SKM-1 (cell line): ENCODE data around the gene CMTM7.
A peak's percentile ranks its signal among the peaks of the same experiment; 100 is the strongest.

Experiments
- DNase-seq: peaks from one replicate; lab custom pipeline; 2025; ENCODE audit not compliant: unreplicated experiment; lab: John Stamatoyannopoulos, UW

CMTM7 gene

GRCh38 chr3:32391643-32392535 lies at the start of gene CMTM7:
CMTM7 (plus strand) TSS chr3:32391853; CDS start chr3:32391907, 54 bp downstream.
- peak; percentile 38 for DNase-seq

- no peak for DNase-seq
Measured at GRCh38 chr3:32347343-32348125, 44.1 kb upstream of the CMTM7 start.

GRCh38 chr3:32349184-32349583 lies 42.5 kb upstream of the CMTM7 start:
- DNase-seq = no peak

GRCh38 chr3:32352563-32352962 lies 39.1 kb upstream of the CMTM7 start:
- DNase-seq = no peak

- no peak for DNase-seq
Measured at GRCh38 chr3:32353351-32353750, 38.3 kb upstream of the CMTM7 start.

GRCh38 chr3:32354362-32354778 lies 37.3 kb upstream of the CMTM7 start:
- no peak for DNase-seq

GRCh38 chr3:32355751-32356291 lies 35.8 kb upstream of the CMTM7 start:
- DNase-seq = no peak

GRCh38 chr3:32359766-32360492 lies 31.7 kb upstream of the CMTM7 start:
- DNase-seq = no peak

- DNase-seq = no peak
Measured at GRCh38 chr3:32360493-32360827, 31.2 kb upstream of the CMTM7 start.

GRCh38 chr3:32366638-32367397 lies 24.8 kb upstream of the CMTM7 start:
- no peak for DNase-seq

GRCh38 chr3:32367442-32367841 lies 24.2 kb upstream of the CMTM7 start:
- DNase-seq = no peak

- no peak for DNase-seq
Measured at GRCh38 chr3:32371461-32372212, 20.0 kb upstream of the CMTM7 start.

- no peak for DNase-seq
Measured at GRCh38 chr3:32372213-32372490, 19.5 kb upstream of the CMTM7 start.

GRCh38 chr3:32373276-32373675 lies 18.4 kb upstream of the CMTM7 start:
- DNase-seq = no peak

- no peak for DNase-seq
Measured at GRCh38 chr3:32373844-32374243, 17.8 kb upstream of the CMTM7 start.

GRCh38 chr3:32374788-32375595 lies 16.7 kb upstream of the CMTM7 start:
- DNase-seq = peak; percentile 44

GRCh38 chr3:32375596-32375930 lies 16.1 kb upstream of the CMTM7 start:
- no peak for DNase-seq

- DNase-seq = no peak
Measured at GRCh38 chr3:32376115-32376514, 15.5 kb upstream of the CMTM7 start.

GRCh38 chr3:32379831-32380500 lies 11.7 kb upstream of the CMTM7 start:
- no peak for DNase-seq
